ENCODE measurements around the gene DICER1. TPM values are rescaled to one million over a fixed set of nuclear protein-coding genes. Genes with fewer than 3 reads are reported as not detected.

The DICER1 gene
- total and polyA plus RNA-seq, 3 donors from 2014 or later = 31.7 to 111 (median 88.1) TPM

DNA sequence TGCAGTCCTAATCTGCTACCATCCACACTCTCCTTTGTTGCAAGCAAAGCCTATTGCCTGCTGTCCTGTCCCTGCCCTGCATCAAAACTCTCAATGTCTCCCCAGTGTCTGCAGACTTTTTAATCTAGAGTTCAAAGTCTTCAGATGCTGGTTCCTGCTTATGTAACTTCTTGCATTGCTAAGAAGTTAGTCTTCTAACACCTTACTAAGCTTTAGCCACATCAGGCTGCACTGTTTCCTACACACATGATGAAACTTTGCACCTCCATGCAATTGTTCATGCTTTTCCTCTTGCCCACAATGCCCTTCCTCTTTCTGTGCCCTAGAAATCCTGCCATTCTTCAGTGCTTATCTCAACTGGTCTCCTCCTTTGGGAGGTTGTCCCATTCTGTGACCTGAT is 16.2 kb upstream of the DICER1 start:
- H3K9me3 ChIP-seq = no peaks in the 10 kb centered on the region
- DNase-seq = no peak
- no peaks in the 10 kb centered on the region for H3K4me1 ChIP-seq
- no peak overlapping the region for H3K27ac ChIP-seq
- H3K4me3 ChIP-seq = no peak overlapping the region
- TF ChIP-seq POLR2A (IDR thresholded peaks at IDR 0.05) = no peak
- TF ChIP-seq, protein P1, sequence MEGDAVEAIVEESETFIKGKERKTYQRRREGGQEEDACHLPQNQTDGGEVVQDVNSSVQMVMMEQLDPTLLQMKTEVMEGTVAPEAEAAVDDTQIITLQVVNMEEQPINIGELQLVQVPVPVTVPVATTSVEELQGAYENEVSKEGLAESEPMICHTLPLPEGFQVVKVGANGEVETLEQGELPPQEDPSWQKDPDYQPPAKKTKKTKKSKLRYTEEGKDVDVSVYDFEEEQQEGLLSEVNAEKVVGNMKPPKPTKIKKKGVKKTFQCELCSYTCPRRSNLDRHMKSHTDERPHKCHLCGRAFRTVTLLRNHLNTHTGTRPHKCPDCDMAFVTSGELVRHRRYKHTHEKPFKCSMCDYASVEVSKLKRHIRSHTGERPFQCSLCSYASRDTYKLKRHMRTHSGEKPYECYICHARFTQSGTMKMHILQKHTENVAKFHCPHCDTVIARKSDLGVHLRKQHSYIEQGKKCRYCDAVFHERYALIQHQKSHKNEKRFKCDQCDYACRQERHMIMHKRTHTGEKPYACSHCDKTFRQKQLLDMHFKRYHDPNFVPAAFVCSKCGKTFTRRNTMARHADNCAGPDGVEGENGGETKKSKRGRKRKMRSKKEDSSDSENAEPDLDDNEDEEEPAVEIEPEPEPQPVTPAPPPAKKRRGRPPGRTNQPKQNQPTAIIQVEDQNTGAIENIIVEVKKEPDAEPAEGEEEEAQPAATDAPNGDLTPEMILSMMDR (IDR thresholded peaks at IDR 0.05) = no peak
- no peaks in the 10 kb centered on the region for H3K36me3 ChIP-seq (ENCODE audit: low read depth, missing control alignments)
- H3K27me3 ChIP-seq = no peaks in the 10 kb centered on the region
- intact Hi-C loops (cut with DNase I; ENCODE audit: low total_unique reads) = no loop called here

DNA sequence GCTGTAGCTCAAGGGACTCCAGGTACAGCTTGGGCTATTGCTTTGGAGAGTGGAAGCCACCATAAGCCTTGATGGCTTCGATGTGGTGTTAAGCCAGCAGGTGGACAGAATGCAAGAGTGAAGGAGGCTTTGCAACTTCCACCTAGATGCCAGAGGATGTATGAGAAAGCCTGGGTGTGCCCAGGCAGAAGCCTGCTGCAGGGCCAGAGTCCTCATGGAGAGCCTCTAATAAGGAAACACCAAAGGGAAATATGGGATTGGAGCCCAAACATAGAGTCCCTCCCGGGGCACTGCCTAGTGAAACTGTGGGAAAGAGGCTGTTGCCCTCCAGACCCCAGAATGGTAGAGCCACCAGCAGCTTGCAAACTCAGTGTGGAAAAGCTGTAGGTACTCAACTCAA is 9.8 kb upstream of the DICER1 start:
- H3K36me3 ChIP-seq (ENCODE audit: low read depth, missing control alignments) = no peaks in the 10 kb centered on the region
- no peaks in the 10 kb centered on the region for H3K9me3 ChIP-seq
- TF ChIP-seq POLR2A (IDR thresholded peaks at IDR 0.05) = no peak
- TF ChIP-seq, protein P1 (IDR thresholded peaks at IDR 0.05) = no peak
- H3K4me1 ChIP-seq = no peaks in the 10 kb centered on the region
- intact Hi-C loops (cut with DNase I; ENCODE audit: low total_unique reads) = no loop called here
- H3K27ac ChIP-seq = no peak overlapping the region
- no peak for DNase-seq
- no peaks in the 10 kb centered on the region for H3K27me3 ChIP-seq
- WGBS, 2 donors = 88 to 100% methylated on average over 1 to 2 of the region's 2 CpGs
- no peak overlapping the region for H3K4me3 ChIP-seq

DNA sequence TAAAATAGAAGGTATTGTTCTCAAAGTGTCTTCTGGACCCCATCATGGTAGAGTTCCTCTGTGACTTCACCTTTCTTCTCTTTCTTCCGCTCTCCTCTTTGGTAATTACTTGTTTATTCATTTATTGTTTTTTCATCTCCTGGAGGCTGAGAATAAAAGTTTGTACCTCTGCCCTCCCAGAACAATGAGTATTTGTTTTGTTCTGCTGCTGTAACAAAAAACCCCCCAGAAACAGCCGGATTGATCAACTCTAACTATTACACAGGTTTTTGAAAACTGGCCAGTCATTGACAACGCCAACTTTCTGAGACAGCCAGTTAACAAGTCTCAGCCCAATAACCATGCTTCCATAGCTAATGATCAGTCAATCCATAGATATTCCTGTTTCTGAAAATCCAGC is 8.2 kb upstream of the DICER1 start:
- Histone ChIP-seq H3K9me3 (no peaks in the 10 kb centered on the region), H3K4me3 (no peak overlapping the region), H3K36me3 (ENCODE audit: low read depth, missing control alignments) (no peaks in the 10 kb centered on the region), H3K27me3 (no peaks in the 10 kb centered on the region), H3K27ac (no peak overlapping the region), H3K4me1 (no peaks in the 10 kb centered on the region)
- TF ChIP-seq, protein P1 (IDR thresholded peaks at IDR 0.05) = no peak
- no peak for TF ChIP-seq POLR2A (IDR thresholded peaks at IDR 0.05)
- intact Hi-C loops (cut with DNase I; ENCODE audit: low total_unique reads) = no loop called here
- no peak for DNase-seq
- WGBS, 2 donors = 92 to 95% methylated on average over 3 of the region's 3 CpGs

DNA sequence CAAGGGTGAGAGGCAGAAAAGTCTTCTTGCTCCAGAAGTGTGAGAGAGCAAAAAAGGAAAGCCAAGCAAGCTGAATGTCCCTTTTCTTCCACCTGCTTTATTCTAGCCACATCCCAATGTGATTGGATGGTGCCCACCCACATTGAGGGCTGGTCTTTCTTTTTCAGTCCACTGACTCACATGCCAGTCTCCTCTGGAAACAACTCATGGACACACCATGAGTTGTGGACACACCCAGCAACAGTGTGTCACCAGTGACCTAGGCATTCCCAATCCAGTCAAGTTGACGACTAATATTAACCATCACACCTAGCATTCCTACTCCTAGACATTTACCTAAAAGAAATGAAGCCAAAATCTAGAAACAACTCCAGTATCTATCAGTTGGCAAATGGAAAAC is 7.2 kb upstream of the DICER1 start:
- WGBS, 2 donors = 96 to 100% methylated on average over 1 of the region's 1 CpG
- H3K4me1 ChIP-seq = no peaks in the 10 kb centered on the region
- TF ChIP-seq, protein P1 (IDR thresholded peaks at IDR 0.05) = no peak
- no peak for TF ChIP-seq POLR2A (IDR thresholded peaks at IDR 0.05)
- intact Hi-C loops (cut with DNase I; ENCODE audit: low total_unique reads) = no loop called here
- H3K27me3 ChIP-seq = no peaks in the 10 kb centered on the region
- H3K36me3 ChIP-seq (ENCODE audit: low read depth, missing control alignments) = no peaks in the 10 kb centered on the region
- no peak for DNase-seq
- no peak overlapping the region for H3K27ac ChIP-seq
- H3K4me3 ChIP-seq = no peak overlapping the region
- no peaks in the 10 kb centered on the region for H3K9me3 ChIP-seq

DNA sequence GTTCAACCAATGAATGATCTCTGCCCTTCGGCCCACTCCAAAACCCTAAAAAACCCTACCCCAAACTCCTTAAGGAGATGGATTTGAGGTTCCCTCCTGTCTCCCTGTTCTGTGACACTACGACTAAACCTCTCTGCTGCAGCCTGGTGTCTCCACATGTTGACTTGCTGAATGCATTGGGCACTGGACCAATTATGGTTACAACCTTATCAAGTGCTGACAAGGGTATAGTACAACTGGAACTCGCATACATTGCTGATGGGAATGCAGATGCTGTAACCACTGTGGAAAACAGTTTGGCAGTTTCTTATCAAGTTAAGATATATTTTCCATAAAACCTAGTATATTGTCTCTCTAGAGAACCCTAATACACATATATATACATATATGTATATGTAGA is 6.3 kb upstream of the DICER1 start:
- no peak for DNase-seq
- no peak overlapping the region for H3K4me3 ChIP-seq
- H3K27ac ChIP-seq = no peak overlapping the region
- H3K36me3 ChIP-seq (ENCODE audit: low read depth, missing control alignments) = no peaks in the 10 kb centered on the region
- WGBS, 2 donors = 82 to 85% methylated on average over 3 of the region's 3 CpGs
- intact Hi-C loops (cut with DNase I; ENCODE audit: low total_unique reads) = no loop called here
- H3K9me3 ChIP-seq = no peaks in the 10 kb centered on the region
- H3K4me1 ChIP-seq = no peaks in the 10 kb centered on the region
- no peaks in the 10 kb centered on the region for H3K27me3 ChIP-seq
- TF ChIP-seq, protein P1 (IDR thresholded peaks at IDR 0.05) = no peak
- no peak for TF ChIP-seq POLR2A (IDR thresholded peaks at IDR 0.05)
